SU-DHL-6 (cell line): Measurements from ENCODE around the gene KLRF1.

Experiments used
- H2AFZ ChIP-seq: fragments of 200-600 bp; sonication (generic); 2 replicates; pipeline ENCODE4 v1.6.1; 2014; ENCODE audit warnings: low read depth, mild to moderate bottlenecking, moderate library complexity, mixed read lengths, antibody characterized with exemption, low read length; ENCODE audit not compliant: severe bottlenecking
- H3F3A ChIP-seq: fragments of 200-600 bp; shearing (Covaris generic); 2 replicates; pipeline ENCODE4 v1.6.0; 2016; ENCODE audit warnings: antibody characterized with exemption, mild to moderate bottlenecking; ENCODE audit not compliant: insufficient read depth
- H3K27ac ChIP-seq: fragments of 200-600 bp; sonication (generic); 2 replicates; pipeline ENCODE4 v1.5.1; 2016; ENCODE audit warnings: low read depth, mild to moderate bottlenecking, low read length, moderate library complexity, mixed read lengths
- H3K27me3 ChIP-seq: fragments of 200-600 bp; sonication (generic), shearing (Covaris generic); 2 replicates; pipeline ENCODE4 v1.6.0; 2014; ENCODE audit warnings: mild to moderate bottlenecking, low read length
- H3K36me3 ChIP-seq: fragments of 200-600 bp; sonication (generic); 2 replicates; pipeline ENCODE4 v1.6.1; 2014; ENCODE audit warnings: mild to moderate bottlenecking, low read length, mixed read lengths
- H3K4me2 ChIP-seq: fragments of 300-600, 200-600 bp; shearing (Covaris generic), sonication (generic); 2 replicates; pipeline ENCODE4 v1.6.0; 2014; ENCODE audit warnings: low read length, low read depth, mild to moderate bottlenecking; ENCODE audit not compliant: poor library complexity, severe bottlenecking
- H3K4me3 ChIP-seq: fragments of 200-600 bp; sonication (generic); 2 replicates; pipeline ENCODE4 v1.5.1; 2014; ENCODE audit warnings: antibody characterized with exemption, low read length, mild to moderate bottlenecking, mixed read lengths; ENCODE audit not compliant: insufficient read depth, poor library complexity, severe bottlenecking
- H3K79me2 ChIP-seq: fragments of 200-600 bp; sonication (generic); 2 replicates; pipeline ENCODE4 v1.6.1; 2014; ENCODE audit warnings: mild to moderate bottlenecking, low read length, moderate library complexity; ENCODE audit not compliant: insufficient read depth
- H3K9ac ChIP-seq: fragments of 200-600 bp; sonication (generic); 2 replicates; pipeline ENCODE4 v1.7.0; 2014; ENCODE audit warnings: mild to moderate bottlenecking, low read length
- H3K9me2 ChIP-seq: fragments of 200-600 bp; sonication (generic); replicated peaks from 2 replicates; pipeline ENCODE4 v1.6.1; 2014; ENCODE audit warnings: low read length; ENCODE audit not compliant: insufficient read depth
- H3K9me3 ChIP-seq: fragments of 200-600 bp; sonication (generic); 2 replicates; pipeline ENCODE4 v1.6.1; 2014; ENCODE audit warnings: low read length, mixed read lengths; ENCODE audit not compliant: insufficient read depth
- H4K20me1 ChIP-seq: fragments of 200-600 bp; sonication (generic); 2 replicates; pipeline ENCODE4 v1.6.1; 2014; ENCODE audit warnings: low read depth, mild to moderate bottlenecking, antibody characterized with exemption, low read length, moderate library complexity, mixed read lengths
- CTCF ChIP-seq: fragments of 200-600 bp; sonication (generic); IDR thresholded peaks from one replicate; pipeline ENCODE4 v1.5.1; 2017; ENCODE audit warnings: antibody characterized with exemption, mild to moderate bottlenecking, low read length, moderate library complexity; ENCODE audit not compliant: insufficient read depth, poor library complexity, severe bottlenecking
- EZH2phosphoT487 ChIP-seq: fragments of 200-600 bp; sonication (generic), shearing (Covaris generic); conservative IDR thresholded peaks from 2 replicates; pipeline ENCODE4 v1.6.1; 2018; ENCODE audit warnings: mild to moderate bottlenecking, antibody characterized with exemption, low read length, moderate library complexity, mixed read lengths

Gene KLRF1

DNA sequence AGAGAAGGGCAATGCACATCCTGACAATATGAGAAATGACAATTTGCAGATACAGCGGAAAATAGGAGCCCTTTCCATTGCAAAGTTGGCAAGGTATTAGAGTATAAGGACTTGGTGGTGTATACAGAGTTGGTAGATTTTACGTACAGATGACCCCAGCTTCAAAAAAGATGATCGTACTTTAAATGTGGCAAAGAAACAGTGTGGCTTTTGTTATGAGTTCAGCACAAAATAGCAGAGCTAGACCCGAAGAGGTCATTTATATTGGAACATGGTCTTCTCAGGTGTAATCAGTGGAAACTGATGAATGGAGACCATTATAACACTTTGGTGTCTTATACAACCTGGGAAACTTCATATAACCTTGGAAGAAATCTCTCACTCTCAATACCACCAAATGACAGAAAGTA lies 39.6 kb downstream of the KLRF1 start:
- Histone ChIP-seq H2AFZ (no peak overlapping the region), H3K4me2 (no peak overlapping the region), H3K79me2 (no peaks in the 10 kb centered on the region), H3F3A (no peaks in the 10 kb centered on the region), H3K36me3 (no peaks in the 10 kb centered on the region), H3K9me2 (no peaks in the 10 kb centered on the region), H3K27me3 (no peaks in the 10 kb centered on the region), H3K4me3 (no peak overlapping the region), H3K9me3 (no peaks in the 10 kb centered on the region), H3K27ac (no peak overlapping the region), H3K9ac (no peak overlapping the region), H4K20me1 (no peaks in the 10 kb centered on the region)
- TF ChIP-seq CTCF: no peak
- TF ChIP-seq EZH2phosphoT487: no peak

DNA sequence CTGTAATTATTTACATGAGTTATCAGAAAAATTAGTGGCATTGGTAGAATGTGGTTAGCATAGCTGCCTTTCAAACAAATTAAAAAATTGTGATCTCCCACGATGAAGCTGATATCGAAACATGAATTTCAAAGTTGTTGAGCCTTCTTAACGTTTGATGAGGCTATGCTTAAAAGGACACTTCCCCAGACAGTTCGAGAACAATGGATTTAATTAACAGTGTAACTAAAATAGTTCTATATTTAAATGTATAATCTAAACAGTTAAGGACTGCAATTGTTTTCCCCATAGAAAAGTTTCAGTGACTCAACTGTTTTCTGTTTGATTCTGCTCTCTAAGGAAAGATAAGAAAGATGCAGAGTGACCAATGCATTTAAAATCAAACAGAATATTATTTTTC lies 40.2 kb downstream of the KLRF1 start:
- no peak overlapping the region for H2AFZ ChIP-seq
- no peak overlapping the region for H3K9ac ChIP-seq
- no peaks in the 10 kb centered on the region for H3K36me3 ChIP-seq
- no peak overlapping the region for H3K4me3 ChIP-seq
- H3K27me3 ChIP-seq: no peaks in the 10 kb centered on the region
- H4K20me1 ChIP-seq: no peaks in the 10 kb centered on the region
- H3K27ac ChIP-seq: no peak overlapping the region
- H3F3A ChIP-seq: no peaks in the 10 kb centered on the region
- H3K79me2 ChIP-seq: no peaks in the 10 kb centered on the region
- H3K4me2 ChIP-seq: no peak overlapping the region
- no peaks in the 10 kb centered on the region for H3K9me3 ChIP-seq
- no peaks in the 10 kb centered on the region for H3K9me2 ChIP-seq
- TF ChIP-seq CTCF (no peak), EZH2phosphoT487 (no peak)

GRCh38 chr12:9868311-9868801 lies 41.1 kb downstream of the KLRF1 start:
- no peak for TF ChIP-seq CTCF
- TF ChIP-seq EZH2phosphoT487: no peak
- H3K4me2 ChIP-seq: no peak overlapping the region
- no peak overlapping the region for H3K9ac ChIP-seq
- no peak overlapping the region for H2AFZ ChIP-seq
- H3K27me3 ChIP-seq: no peaks in the 10 kb centered on the region
- H3K27ac ChIP-seq: no peak overlapping the region
- no peaks in the 10 kb centered on the region for H3K36me3 ChIP-seq
- no peaks in the 10 kb centered on the region for H3K79me2 ChIP-seq
- no peaks in the 10 kb centered on the region for H3K9me2 ChIP-seq
- H3K4me3 ChIP-seq: no peak overlapping the region
- H3F3A ChIP-seq: no peaks in the 10 kb centered on the region
- H4K20me1 ChIP-seq: no peaks in the 10 kb centered on the region
- H3K9me3 ChIP-seq: no peaks in the 10 kb centered on the region
